IMR-90 (cell line): Measurements from ENCODE around the gene DMRT3. TPM values are rescaled to one million over a fixed set of nuclear protein-coding genes. Genes with fewer than 3 reads are reported as not detected.

Source experiments
- ATAC-seq: fragments of 200-7000 bp; cut with Tn5 transposase; 2 replicates; pipeline ENCODE4 v1.9.1; 2020; ENCODE audit warnings: low read depth, mild to moderate bottlenecking, moderate library complexity
- BruUV-seq: library from RNA; stranded (reverse); fragments of 400-500 nt; replicated peaks from 2 replicates; lab custom pipeline; 2021; lab: Mats Ljungman, UMichigan
- CTCF ChIA-PET: fragments of 300-600 bp; formaldehyde crosslinking; extraction: SDS; loops from one replicate; lab custom pipeline; 2021; ENCODE audit warnings: antibody characterized with exemption; lab: Yijun Ruan, JAX
- POLR2A ChIA-PET: fragments of 300-600 bp; sonication (Branson Sonifier 250); formaldehyde crosslinking; loops from one replicate; lab custom pipeline; 2022; ENCODE audit warnings: antibody characterized with exemption; ENCODE audit not compliant: unreplicated experiment; lab: Charles Lee
- DNase-seq: peaks from one replicate; pipeline ENCODE4 v3.0.0; 2013
- H2AFZ ChIP-seq: replicated peaks from 2 replicates; pipeline ENCODE3; 2013; ENCODE audit warnings: low read length, mild to moderate bottlenecking; ENCODE audit not compliant: poor library complexity
- H2AK5ac ChIP-seq: 2 replicates; pipeline ENCODE4 v1.6.1; 2013; ENCODE audit warnings: low read depth, low read length, inconsistent platforms
- H2AK9ac ChIP-seq: replicated peaks from 2 replicates; pipeline ENCODE3; 2013; ENCODE audit warnings: mild to moderate bottlenecking, low read depth, low read length, moderate library complexity; ENCODE audit not compliant: poor library complexity
- H2BK120ac ChIP-seq: 2 replicates; pipeline ENCODE4 v1.6.1; 2013; ENCODE audit warnings: low read depth, low read length, inconsistent platforms
- H2BK15ac ChIP-seq: 3 replicates; pipeline ENCODE4 v1.6.1; 2013; ENCODE audit warnings: low read depth, low read length, inconsistent platforms
- H2BK20ac ChIP-seq: 2 replicates; pipeline ENCODE4 v1.6.1; 2013; ENCODE audit warnings: low read depth, mild to moderate bottlenecking, inconsistent platforms, low read length, moderate library complexity
- H2BK5ac ChIP-seq: 2 replicates; pipeline ENCODE4 v1.6.1; 2013; ENCODE audit warnings: mild to moderate bottlenecking, low read depth, low read length, inconsistent platforms; ENCODE audit not compliant: poor library complexity, severe bottlenecking
- H3K14ac ChIP-seq: replicated peaks from 2 replicates; pipeline ENCODE4 v1.6.1; 2013; ENCODE audit warnings: low read depth, low read length, inconsistent platforms
- H3K18ac ChIP-seq: 2 replicates; pipeline ENCODE4 v1.6.1; 2013; ENCODE audit warnings: low read depth, low read length, control low read depth
- H3K23ac ChIP-seq: 2 replicates; pipeline ENCODE4 v1.6.1; 2013; ENCODE audit warnings: low read depth, low read length, inconsistent platforms
- H3K27ac ChIP-seq: 2 replicates; pipeline ENCODE4 v1.5.1; 2013; ENCODE audit warnings: mild to moderate bottlenecking, control low read depth, low read length; ENCODE audit not compliant: insufficient read depth
- H3K27me3 ChIP-seq: 2 replicates; pipeline ENCODE4 v1.6.1; 2013; ENCODE audit warnings: low read length; ENCODE audit not compliant: control insufficient read depth, insufficient read depth
- H3K36me3 ChIP-seq: 2 replicates; pipeline ENCODE4 v1.6.1; 2013; ENCODE audit warnings: low read length, mixed read lengths; ENCODE audit not compliant: control insufficient read depth, insufficient read depth
- H3K4ac ChIP-seq: 2 replicates; pipeline ENCODE4 v1.6.1; 2013; ENCODE audit warnings: low read depth, low read length, inconsistent platforms
- H3K4me1 ChIP-seq: 2 replicates; pipeline ENCODE4 v1.6.1; 2013; ENCODE audit warnings: low read length, mixed read lengths; ENCODE audit not compliant: control insufficient read depth, insufficient read depth
- H3K4me2 ChIP-seq: 2 replicates; pipeline ENCODE4 v1.6.1; 2013; ENCODE audit warnings: low read depth, mild to moderate bottlenecking, control low read depth, low read length, moderate library complexity
- H3K4me3 ChIP-seq: 2 replicates; pipeline ENCODE4 v1.5.1; 2013; ENCODE audit warnings: low read depth, mild to moderate bottlenecking, control low read depth, low read length, moderate library complexity; ENCODE audit not compliant: insufficient read depth
- H3K56ac ChIP-seq: 2 replicates; pipeline ENCODE4 v1.6.1; 2013; ENCODE audit warnings: low read length, inconsistent platforms; ENCODE audit not compliant: insufficient read depth; ENCODE audit errors: extremely low read depth
- H3K79me1 ChIP-seq, 2 experiments: 2 replicates each; pipeline ENCODE4 v1.6.1; 2013; ENCODE audit warnings: low read length in 2 of 2, inconsistent platforms in 1 of 2, low read depth in 1 of 2
- H3K9ac ChIP-seq: 2 replicates; pipeline ENCODE4 v1.6.1; 2013; ENCODE audit warnings: low read depth, low read length, control low read depth
- H3K9me1 ChIP-seq: 2 replicates; pipeline ENCODE4 v1.6.1; 2013; ENCODE audit warnings: low read length, inconsistent platforms; ENCODE audit not compliant: insufficient read depth
- H3K9me3 ChIP-seq: 2 replicates; pipeline ENCODE4 v1.6.1; 2013; ENCODE audit warnings: low read length; ENCODE audit not compliant: control insufficient read depth, insufficient read depth
- H4K20me1 ChIP-seq: 2 replicates; pipeline ENCODE4 v1.6.1; 2013; ENCODE audit warnings: low read length, inconsistent platforms; ENCODE audit not compliant: insufficient read depth
- H4K5ac ChIP-seq: 2 replicates; pipeline ENCODE4 v1.6.1; 2013; ENCODE audit warnings: mild to moderate bottlenecking, low read depth, low read length, control low read depth
- H4K8ac ChIP-seq, 2 experiments: 2 replicates each; pipeline ENCODE4 v1.6.1; 2013; ENCODE audit warnings: low read depth in 2 of 2, low read length in 2 of 2, control low read depth in 1 of 2, inconsistent platforms in 1 of 2
- H4K91ac ChIP-seq: 2 replicates; pipeline ENCODE4 v1.6.1; 2013; ENCODE audit warnings: low read depth, low read length, inconsistent platforms; ENCODE audit not compliant: insufficient read depth
- BHLHE40 ChIP-seq: fragments of 150-350 bp; IDR thresholded peaks from 2 replicates; pipeline ENCODE4 v1.6.1; 2016; ENCODE audit warnings: mild to moderate bottlenecking, low read depth, low read length
- CHD1 ChIP-seq: IDR thresholded peaks from 2 replicates; pipeline ENCODE4 v1.6.1; 2012; ENCODE audit warnings: low read depth, low read length, improper control_type of control experiment
- CTCF ChIP-seq: conservative IDR thresholded peaks from 2 replicates; pipeline ENCODE4 v1.5.1; 2012; ENCODE audit warnings: mild to moderate bottlenecking, low read depth, low read length, improper control_type of control experiment
- FOS ChIP-seq: fragments of 150-350 bp; IDR thresholded peaks from 2 replicates; pipeline ENCODE4 v1.6.1; 2016; ENCODE audit warnings: low read depth, low read length
- MAZ ChIP-seq: IDR thresholded peaks from 2 replicates; pipeline ENCODE4 v1.6.1; 2012; ENCODE audit warnings: low read depth, mild to moderate bottlenecking, low read length, improper control_type of control experiment, moderate library complexity, borderline replicate concordance
- NFE2L2 ChIP-seq: fragments of 150-350 bp; IDR thresholded peaks from 2 replicates; pipeline ENCODE4 v1.6.1; 2016; ENCODE audit warnings: low read depth, mild to moderate bottlenecking, low read length
- WGBS, 2 experiments: methylation state at CpG; one replicate each; pipeline versions ENCODE4 v1.1.5 to v1.1.7; 2013; ENCODE audit warnings: missing lambda C conversion rate in 2 of 2; ENCODE audit not compliant: insufficient read length in 1 of 2; ENCODE audit errors: extremely low coverage in 2 of 2; 5-methylcytosine and 5-hydroxymethylcytosine counted together
- dilution Hi-C: fragments of 300-500 bp; cut with HindIII; formaldehyde crosslinking; loops from one replicate; pipeline ENCODE4 v1.14.3; 2018; ENCODE audit warnings: low sequenced_read_pairs; ENCODE audit not compliant: unreplicated experiment
- in situ Hi-C: fragments of 300-500 bp; cut with MboI; formaldehyde crosslinking; loops from 3 replicates; pipeline ENCODE4 v1.14.3; 2019; ENCODE audit warnings: low sequenced_read_pairs, inconsistent platforms, mixed read lengths
- intact Hi-C: fragments of 100-400 bp; cut with micrococcal nuclease; formaldehyde crosslinking; loops from 2 replicates; pipeline ENCODE4 v1.10.0; 2022
- polyA plus RNA-seq, 3 experiments: library from polyadenylated mRNA; depleted of rRNA; stranded (reverse); fragments of >200 nt; gene quantifications; 2 replicates each; pipeline ENCODE4 v1.2.3, GENCODE V29; 2012; ENCODE audit warnings: low replicate concordance in 1 of 3
- total RNA-seq: library from RNA; depleted of rRNA; stranded (reverse); fragments of >200 nt; gene quantifications from 2 replicates; pipeline ENCODE4 v1.2.3, GENCODE V29; 2012

The DMRT3 gene
- total and polyA plus RNA-seq, 2 of the 4 experiments (the other 2 are of a cell fraction) = not detected

- Histone ChIP-seq H3K9ac (no peak overlapping the region), H3K23ac (no peak overlapping the region), H3K9me1 (no peaks in the 10 kb centered on the region), H3K4me1 (no peaks in the 10 kb centered on the region), H3K9me3 (no peaks in the 10 kb centered on the region), H2BK15ac (no peak overlapping the region), H2AK5ac (no peak overlapping the region), H3K4me2 (no peak overlapping the region), H4K91ac (no peak overlapping the region), H4K5ac (no peak overlapping the region), H2AFZ (no peak overlapping the region), H4K8ac (no peak overlapping the region), H2BK20ac (no peak overlapping the region), H3K4me3 (no peak overlapping the region), H3K27ac (no peak overlapping the region), H4K20me1 (no peaks in the 10 kb centered on the region), H3K79me1 (no peaks in the 10 kb centered on the region), H3K4ac (no peak overlapping the region), H3K14ac (no peak overlapping the region), H3K27me3 (peaks cover 2% of the 10 kb centered on the region), H3K18ac (no peak overlapping the region), H3K56ac (no peak overlapping the region), H3K36me3 (no peaks in the 10 kb centered on the region), H2BK120ac (no peak overlapping the region), H2BK5ac (no peak overlapping the region), H2AK9ac (no peak overlapping the region)
- dilution Hi-C loops = no loop called here
- ChIA-PET POLR2A (no interaction called here), CTCF (interaction anchor here (0.6 kb wide), 1 partner anchor 26 kb away, joined by 3 read pairs; no protein-coding TSS in a partner anchor)
- in situ Hi-C loops = no loop called here
- no CpG with 5 or more reads among the region's 4 CpGs for WGBS, 2 experiments
- TF ChIP-seq BHLHE40 (no peak), CTCF (no peak), MAZ (no peak), CHD1 (no peak), FOS (no peak), NFE2L2 (no peak)
- no TSS peak for BruUV-seq
- no peak for ATAC-seq
- DNase-seq = no peak
- intact Hi-C loops = no loop called here
Measured at GRCh38 chr9:952546-952945, 23.9 kb upstream of the DMRT3 start.
